GM21619 (cell line): ENCODE data around the gene MAP2K7.
A peak's percentile ranks its signal among the peaks of the same experiment; 100 is the strongest.
"Not testable (repeated sequence)": the region's sequence is repeated elsewhere in the genome, so short reads cannot be mapped to it uniquely, and the experiment has no call there.

Experiments used
- ATAC-seq: cut with Tn5 transposase; IDR thresholded peaks from one replicate; pipeline ENCODE4 v1.9.1; 2021; ENCODE audit not compliant: unreplicated experiment

Gene MAP2K7

GRCh38 chr19:7883105-7883504 is 20.6 kb upstream of the MAP2K7 start:
- ATAC-seq: no peak

GRCh38 chr19:7883796-7884570 is 19.7 kb upstream of the MAP2K7 start:
- no peak for ATAC-seq

GRCh38 chr19:7885818-7886217 is 17.9 kb upstream of the MAP2K7 start:
- no peak for ATAC-seq

- no peak for ATAC-seq
Measured at GRCh38 chr19:7887408-7888144, 16.1 kb upstream of the MAP2K7 start.

GRCh38 chr19:7888145-7888825 is 15.4 kb upstream of the MAP2K7 start, which contains the start of gene LRRC8E:
LRRC8E (plus strand) TSS chr19:7888510; CDS start chr19:7895604, 7,094 bp downstream.
- ATAC-seq: no peak

GRCh38 chr19:7888826-7889217 is 14.9 kb upstream of the MAP2K7 start:
- no peak for ATAC-seq

GRCh38 chr19:7893362-7894101 is 10.1 kb upstream of the MAP2K7 start:
- not testable (repeated sequence) for ATAC-seq

- no peak for ATAC-seq
Measured at GRCh38 chr19:7894612-7895309, 8.9 kb upstream of the MAP2K7 start.

- no peak for ATAC-seq
Measured at GRCh38 chr19:7895565-7895964, 8.1 kb upstream of the MAP2K7 start.

- no peak for ATAC-seq
Measured at GRCh38 chr19:7897292-7897691, 6.4 kb upstream of the MAP2K7 start.

- no peak for ATAC-seq
Measured at GRCh38 chr19:7898967-7899366, 4.7 kb upstream of the MAP2K7 start.

- no peak for ATAC-seq
Measured at GRCh38 chr19:7899751-7900378, 3.8 kb upstream of the MAP2K7 start.

- ATAC-seq: no peak
Measured at GRCh38 chr19:7900401-7900870, 3.2 kb upstream of the MAP2K7 start.

GRCh38 chr19:7900931-7901330 is 2.7 kb upstream of the MAP2K7 start:
- no peak for ATAC-seq

GRCh38 chr19:7901337-7901736 is 2.3 kb upstream of the MAP2K7 start:
- no peak for ATAC-seq

GRCh38 chr19:7902796-7903243 is 857 bp upstream of the MAP2K7 start:
- no peak for ATAC-seq

GRCh38 chr19:7904074-7905020 is 670 bp downstream of the MAP2K7 start:
- ATAC-seq: peak; percentile 23

GRCh38 chr19:7905268-7905667 is 1.6 kb downstream of the MAP2K7 start:
- no peak for ATAC-seq

- no peak for ATAC-seq
Measured at GRCh38 chr19:7905859-7906258, 2.2 kb downstream of the MAP2K7 start.
